Astrocyte (in vitro differentiated cells and primary cell): ENCODE data around the gene OR4E2.

Source experiments
- EZH2 ChIP-seq: IDR thresholded peaks from 2 replicates; pipeline ENCODE4 v1.6.1; 2012; ENCODE audit warnings: mild to moderate bottlenecking, low read length, inconsistent platforms; ENCODE audit not compliant: insufficient read depth
- TF ChIP-seq, protein P1 (sequence below): IDR thresholded peaks from 2 replicates; pipeline ENCODE4 v1.5.1; 2011; ENCODE audit warnings: low read depth, mild to moderate bottlenecking, inconsistent platforms, low read length, moderate library complexity; ENCODE audit not compliant: insufficient read depth

DNA sequence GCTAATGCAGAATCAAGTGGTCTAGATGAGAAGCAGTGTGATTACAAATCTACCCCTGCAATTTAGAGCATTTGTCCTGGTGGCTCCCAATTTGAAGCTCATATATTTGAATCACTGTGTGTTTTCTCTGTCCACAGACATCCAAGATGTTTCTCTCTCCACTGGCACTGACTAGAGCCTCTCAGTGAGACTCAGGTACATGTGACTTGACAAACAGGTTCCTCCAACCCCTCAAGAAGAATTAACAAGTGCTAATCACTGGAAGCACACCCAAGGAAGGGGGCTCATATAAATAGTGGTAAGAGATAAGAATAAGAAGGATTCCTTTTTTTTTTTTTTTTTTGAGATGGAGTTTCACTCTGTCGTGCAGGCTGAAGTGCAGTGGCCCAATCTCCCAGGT lies 39.4 kb upstream of the OR4E2 start:
- TF ChIP-seq, protein P1, sequence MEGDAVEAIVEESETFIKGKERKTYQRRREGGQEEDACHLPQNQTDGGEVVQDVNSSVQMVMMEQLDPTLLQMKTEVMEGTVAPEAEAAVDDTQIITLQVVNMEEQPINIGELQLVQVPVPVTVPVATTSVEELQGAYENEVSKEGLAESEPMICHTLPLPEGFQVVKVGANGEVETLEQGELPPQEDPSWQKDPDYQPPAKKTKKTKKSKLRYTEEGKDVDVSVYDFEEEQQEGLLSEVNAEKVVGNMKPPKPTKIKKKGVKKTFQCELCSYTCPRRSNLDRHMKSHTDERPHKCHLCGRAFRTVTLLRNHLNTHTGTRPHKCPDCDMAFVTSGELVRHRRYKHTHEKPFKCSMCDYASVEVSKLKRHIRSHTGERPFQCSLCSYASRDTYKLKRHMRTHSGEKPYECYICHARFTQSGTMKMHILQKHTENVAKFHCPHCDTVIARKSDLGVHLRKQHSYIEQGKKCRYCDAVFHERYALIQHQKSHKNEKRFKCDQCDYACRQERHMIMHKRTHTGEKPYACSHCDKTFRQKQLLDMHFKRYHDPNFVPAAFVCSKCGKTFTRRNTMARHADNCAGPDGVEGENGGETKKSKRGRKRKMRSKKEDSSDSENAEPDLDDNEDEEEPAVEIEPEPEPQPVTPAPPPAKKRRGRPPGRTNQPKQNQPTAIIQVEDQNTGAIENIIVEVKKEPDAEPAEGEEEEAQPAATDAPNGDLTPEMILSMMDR = no peak
- no peak for TF ChIP-seq EZH2
